GM18517 (cell line): Measurements from ENCODE around the gene ELOA2.
"Not testable (repeated sequence)": the region's sequence is repeated elsewhere in the genome, so short reads cannot be mapped to it uniquely, and the experiment has no call there.

Source experiments
- ATAC-seq: cut with Tn5 transposase; IDR thresholded peaks from one replicate; pipeline ENCODE4 v1.9.1; 2021; ENCODE audit warnings: mild to moderate bottlenecking, moderate library complexity; ENCODE audit not compliant: unreplicated experiment

Gene ELOA2

DNA sequence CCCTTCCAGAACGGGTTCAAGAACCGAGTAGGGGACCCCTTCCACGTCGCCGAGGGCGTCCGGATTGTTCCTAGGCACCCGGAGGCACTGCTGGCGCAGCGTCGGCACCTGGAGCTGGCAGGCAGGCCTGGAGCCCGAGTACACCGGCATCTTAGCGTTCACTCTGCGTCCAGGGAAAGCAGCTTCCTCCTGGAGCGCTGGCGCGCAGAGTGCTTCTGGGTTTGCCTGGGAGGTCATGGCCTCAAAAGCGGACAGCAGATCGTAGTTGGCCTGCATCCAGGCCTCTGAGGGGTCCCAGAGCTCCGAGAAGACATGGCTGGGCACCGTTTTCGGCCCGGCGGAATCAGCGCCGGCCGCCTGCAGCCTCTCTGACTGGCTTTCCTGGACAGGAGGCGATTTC is 12.6 kb downstream of the ELOA2 start:
- ATAC-seq, result not testable (repeated sequence)

DNA sequence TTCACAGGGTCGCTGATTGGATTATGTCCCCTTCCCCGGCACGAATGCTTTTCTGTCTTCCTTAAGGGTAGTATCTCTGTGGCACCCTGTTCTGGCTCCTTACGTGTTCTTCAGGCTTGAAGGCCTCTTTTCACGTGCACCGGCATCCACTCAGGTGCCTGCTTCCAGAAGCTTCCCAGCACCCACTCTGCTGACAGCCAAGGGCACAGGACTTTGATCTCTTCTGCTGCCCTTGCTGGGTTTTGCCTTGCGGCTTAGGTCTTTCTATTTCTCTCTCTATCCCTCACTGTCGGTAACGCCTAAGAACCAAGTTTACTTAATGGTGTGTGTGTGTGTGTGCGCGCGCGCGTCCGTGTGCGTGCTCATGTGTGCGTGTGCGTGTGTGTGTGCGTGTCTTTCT is 14.7 kb downstream of the ELOA2 start:
- not testable (repeated sequence) for ATAC-seq

DNA sequence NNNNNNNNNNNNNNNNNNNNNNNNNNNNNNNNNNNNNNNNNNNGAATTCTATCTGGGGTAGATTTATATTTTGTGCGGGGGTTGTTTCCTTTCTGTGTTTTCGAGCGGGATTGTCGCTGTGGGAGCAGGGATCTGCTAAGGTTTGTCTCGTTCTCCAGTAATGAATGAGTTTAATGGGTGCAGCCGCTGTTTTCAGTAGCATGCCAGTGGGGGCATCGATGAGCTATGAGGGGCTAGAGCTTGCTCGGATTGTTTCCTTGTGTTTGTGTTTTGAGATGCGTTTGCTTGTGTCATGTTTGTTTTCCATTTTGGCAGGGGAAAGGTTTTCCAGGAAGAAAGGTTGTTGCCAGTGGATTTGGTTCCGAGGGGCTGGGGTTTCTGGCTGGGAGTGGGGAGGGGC is 15.6 kb downstream of the ELOA2 start:
- ATAC-seq, result not testable (repeated sequence)
